H1 (cell line): Measurements from ENCODE around the gene UCHL5. TPM values are rescaled to one million over a fixed set of nuclear protein-coding genes. Genes with fewer than 3 reads are reported as not detected.

ENCODE experiments used
- CTCF ChIA-PET: fragments of 300-600 bp; sonication (Branson Sonifier 250); formaldehyde crosslinking; loops from one replicate; lab custom pipeline; 2021; ENCODE audit not compliant: partially characterized antibody; lab: Charles Lee
- POLR2A ChIA-PET: fragments of 300-600 bp; sonication (Branson Sonifier 250); formaldehyde crosslinking; loops from one replicate; lab custom pipeline; 2021; ENCODE audit warnings: inconsistent platforms; ENCODE audit not compliant: partially characterized antibody; lab: Charles Lee
- DNase-seq, 2 experiments: peaks; one replicate each; pipeline versions ENCODE4 v3.0.0 to v3.0.0-alpha.2; 2010 to 2022; ENCODE audit warnings: low spot score in 2 of 2, low read depth in 1 of 2, mixed read lengths in 1 of 2
- FAIRE-seq: peaks from 2 replicates; lab custom pipeline; 2011; peaks lifted over from hg19 to GRCh38; lab: Jason Lieb, UNC
- H2AFZ ChIP-seq: 2 replicates; pipeline ENCODE4 v1.8.1; 2012; ENCODE audit warnings: low read length, inconsistent platforms
- H2AK5ac ChIP-seq: 2 replicates; pipeline ENCODE4 v1.6.1; 2013; ENCODE audit warnings: low read depth, low read length
- H2BK120ac ChIP-seq: replicated peaks from 2 replicates; pipeline ENCODE3; 2013; ENCODE audit warnings: low read depth, low read length, inconsistent platforms
- H2BK12ac ChIP-seq: 2 replicates; pipeline ENCODE4 v1.6.1; 2013; ENCODE audit warnings: low read depth, low read length
- H2BK15ac ChIP-seq: 2 replicates; pipeline ENCODE4 v1.6.1; 2013; ENCODE audit warnings: low read length
- H2BK20ac ChIP-seq: 2 replicates; pipeline ENCODE4 v1.6.1; 2013; ENCODE audit warnings: low read length
- H2BK5ac ChIP-seq: 2 replicates; pipeline ENCODE4 v1.6.1; 2013; ENCODE audit warnings: low read depth, low read length
- H3K14ac ChIP-seq: 2 replicates; pipeline ENCODE4 v1.6.1; 2013; ENCODE audit warnings: inconsistent platforms; ENCODE audit not compliant: insufficient read length
- H3K18ac ChIP-seq: 2 replicates; pipeline ENCODE4 v1.6.1; 2013; ENCODE audit warnings: low read length; ENCODE audit errors: extremely low read depth
- H3K23ac ChIP-seq: 2 replicates; pipeline ENCODE4 v1.6.1; 2013; ENCODE audit warnings: inconsistent platforms; ENCODE audit not compliant: insufficient read length
- H3K23me2 ChIP-seq: 2 replicates; pipeline ENCODE4 v1.6.1; 2013; ENCODE audit warnings: low read depth, low read length
- H3K27ac ChIP-seq: 2 replicates; pipeline ENCODE4 v1.6.1; 2011; ENCODE audit warnings: low read depth, low read length, inconsistent platforms
- H3K27me3 ChIP-seq, 4 experiments: replicated peaks in 1 of 4; 1 replicate in 1 of 4; 2 replicates in 3 of 4; pipeline versions ENCODE4 v1.6.1 to v1.8.1; 2011 to 2013; ENCODE audit warnings: low read length in 3 of 4, mild to moderate bottlenecking in 3 of 4, inconsistent platforms in 2 of 4, mixed read lengths in 2 of 4, moderate library complexity in 1 of 4; ENCODE audit not compliant: control insufficient read depth in 3 of 4, insufficient read depth in 3 of 4; ENCODE audit errors: extremely low read depth in 1 of 4
- H3K36me3 ChIP-seq, 4 experiments: 2 replicates each; pipeline versions ENCODE4 v1.6.1 to v1.8.1; 2011 to 2013; ENCODE audit warnings: mild to moderate bottlenecking in 4 of 4, low read length in 3 of 4, moderate library complexity in 2 of 4, control low read depth in 1 of 4, inconsistent platforms in 1 of 4; ENCODE audit not compliant: insufficient read depth in 4 of 4, control insufficient read depth in 2 of 4
- H3K4ac ChIP-seq: replicated peaks from 2 replicates; pipeline ENCODE3; 2013; ENCODE audit warnings: low read length, low read depth, mixed read lengths, inconsistent platforms; ENCODE audit not compliant: insufficient read length
- H3K4me1 ChIP-seq, 4 experiments: replicated peaks in 1 of 4; 1 replicate in 1 of 4; 2 replicates in 3 of 4; pipeline versions ENCODE4 v1.6.1 to v1.8.1; 2011 to 2013; ENCODE audit warnings: low read length in 3 of 4, inconsistent platforms in 2 of 4, mixed read lengths in 1 of 4; ENCODE audit not compliant: insufficient read depth in 4 of 4, control insufficient read depth in 3 of 4
- H3K4me2 ChIP-seq, 2 experiments: 2 replicates each; pipeline versions ENCODE4 v1.6.1 to v1.8.1; 2011 to 2013; ENCODE audit warnings: low read depth in 2 of 2, low read length in 2 of 2, control low read depth in 1 of 2, inconsistent platforms in 1 of 2, mild to moderate bottlenecking in 1 of 2; ENCODE audit not compliant: insufficient read depth in 1 of 2
- H3K4me3 ChIP-seq, 4 experiments: fragments of 200-600, 300-600 bp in 1 of 4; sonication (generic), shearing (Covaris generic), sonication (Bioruptor Twin) in 1 of 4; 2 replicates each; pipeline versions ENCODE4 v1.5.1 to v1.8.1; 2011 to 2016; ENCODE audit warnings: low read length in 4 of 4, low read depth in 3 of 4, control low read depth in 2 of 4, inconsistent platforms in 2 of 4, mild to moderate bottlenecking in 2 of 4, mixed read lengths in 1 of 4, moderate library complexity in 1 of 4; ENCODE audit not compliant: insufficient read depth in 2 of 4; ENCODE audit errors: extremely low read depth in 1 of 4
- H3K56ac ChIP-seq: replicated peaks from 2 replicates; pipeline ENCODE3; 2013; ENCODE audit warnings: low read depth, mild to moderate bottlenecking, mixed read lengths, low read length, inconsistent platforms; ENCODE audit not compliant: insufficient read length
- H3K79me1 ChIP-seq: 2 replicates; pipeline ENCODE4 v1.6.1; 2013; ENCODE audit warnings: low read depth, low read length, control low read depth
- H3K79me2 ChIP-seq, 2 experiments: 2 replicates each; pipeline versions ENCODE4 v1.6.1 to v1.8.1; 2012 to 2013; ENCODE audit warnings: low read length in 2 of 2, mild to moderate bottlenecking in 2 of 2, inconsistent platforms in 1 of 2; ENCODE audit not compliant: insufficient read depth in 2 of 2, control insufficient read depth in 1 of 2
- H3K9ac ChIP-seq, 4 experiments: replicated peaks in 1 of 4; 1 replicate in 1 of 4; 2 replicates in 3 of 4; pipeline versions ENCODE4 v1.6.1 to v1.8.1; 2011 to 2013; ENCODE audit warnings: low read depth in 3 of 4, low read length in 3 of 4, control low read depth in 2 of 4, mild to moderate bottlenecking in 2 of 4, moderate library complexity in 2 of 4, inconsistent platforms in 1 of 4; ENCODE audit errors: extremely low read depth in 1 of 4
- H3K9me3 ChIP-seq, 2 experiments: 2 replicates each; pipeline versions ENCODE4 v1.6.1 to v1.8.1; 2012 to 2013; ENCODE audit warnings: mild to moderate bottlenecking in 2 of 2, moderate library complexity in 2 of 2, control low read depth in 1 of 2, inconsistent platforms in 1 of 2, low read depth in 1 of 2, low read length in 1 of 2, mixed read lengths in 1 of 2; ENCODE audit not compliant: insufficient read depth in 2 of 2
- H4K20me1 ChIP-seq, 2 experiments: replicated peaks in 1 of 2; 2 replicates each; pipeline versions ENCODE3 to v1.8.1; 2011 to 2013; ENCODE audit warnings: inconsistent platforms in 2 of 2, low read length in 2 of 2, mild to moderate bottlenecking in 1 of 2; ENCODE audit not compliant: insufficient read depth in 2 of 2, control insufficient read depth in 1 of 2
- H4K5ac ChIP-seq: 2 replicates; pipeline ENCODE4 v1.6.1; 2013; ENCODE audit warnings: low read length, low read depth, mixed read lengths, inconsistent platforms; ENCODE audit not compliant: insufficient read length
- H4K8ac ChIP-seq: 2 replicates; pipeline ENCODE4 v1.8.0; 2013; ENCODE audit warnings: mild to moderate bottlenecking, moderate library complexity, low read length, inconsistent platforms; ENCODE audit not compliant: insufficient read depth; ENCODE audit errors: extremely low read depth
- H4K91ac ChIP-seq: replicated peaks from 2 replicates; pipeline ENCODE3; 2013; ENCODE audit warnings: low read length, mixed read lengths, inconsistent platforms; ENCODE audit not compliant: insufficient read length
- BACH1 ChIP-seq: IDR thresholded peaks from 2 replicates; pipeline ENCODE4 v1.6.1; 2012; ENCODE audit warnings: low read length, improper control_type of control experiment
- CBX5 ChIP-seq: fragments of 300-800, 300-1000 bp; sonication (generic); IDR thresholded peaks from 2 replicates; pipeline ENCODE4 v1.7.1; 2016; ENCODE audit warnings: antibody characterized with exemption, low read length, low read depth
- NRF1 ChIP-seq: IDR thresholded peaks from 2 replicates; pipeline ENCODE4 v1.6.1; 2011; ENCODE audit warnings: mild to moderate bottlenecking, low read depth, low read length, improper control_type of control experiment
- POLR2A ChIP-seq, 2 experiments: IDR thresholded peaks; 1 replicate in 1 of 2; 2 replicates in 1 of 2; pipeline ENCODE4 v1.6.1; 2011; ENCODE audit warnings: low read depth in 2 of 2, low read length in 2 of 2, mild to moderate bottlenecking in 2 of 2; ENCODE audit errors: control extremely low read depth in 1 of 2
- RXRA ChIP-seq: IDR thresholded peaks from 2 replicates; pipeline ENCODE4 v1.6.1; 2011; ENCODE audit warnings: low read depth, mild to moderate bottlenecking, low read length, moderate library complexity; ENCODE audit not compliant: insufficient read depth
- SRF ChIP-seq: IDR thresholded peaks from 2 replicates; pipeline ENCODE4 v1.6.1; 2011; ENCODE audit warnings: mild to moderate bottlenecking, low read depth, low read length, moderate library complexity
- ZNF274 ChIP-seq: IDR thresholded peaks from 2 replicates; pipeline ENCODE4 v1.7.0; 2012; ENCODE audit warnings: low read length, borderline replicate concordance; ENCODE audit errors: extremely low read depth
- WGBS, 2 experiments: shearing (Covaris generic) in 1 of 2; methylation state at CpG; one replicate each; pipeline versions ENCODE4 v1.1.6 to v1.1.7; 2013 to 2015; ENCODE audit warnings: low lambda C conversion rate in 2 of 2, mixed read lengths in 2 of 2, inconsistent platforms in 1 of 2, low coverage in 1 of 2, missing lambda C conversion rate in 1 of 2; ENCODE audit not compliant: insufficient replicate concordance in 2 of 2, insufficient coverage in 1 of 2, insufficient read length in 1 of 2; ENCODE audit errors: extremely low coverage in 1 of 2, missing lambda C conversion rate in 1 of 2; 5-methylcytosine and 5-hydroxymethylcytosine counted together
- polyA plus RNA-seq, 7 experiments: library from polyadenylated mRNA; depleted of rRNA in 3 of 7; stranded (reverse) in 5 of 7; unstranded in 2 of 7; fragments of >200 nt in 5 of 7; fragments of 200-250 nt in 2 of 7; gene quantifications; 1 replicate in 5 of 7; 2 replicates in 1 of 7; 4 replicates in 1 of 7; pipeline versions ENCODE4 v1.2.1 to v1.2.3, GENCODE V29; 2011 to 2013; ENCODE audit warnings: missing spikeins in 2 of 7, mixed read lengths in 2 of 7
- total RNA-seq: library from RNA; stranded (reverse); fragmentation: NEBNext Ultra II Directional; extraction: Animal tissue kit (Norgen Biotek cat#: 25700); gene quantifications from 2 replicates; pipeline ENCODE4 v1.2.1, GENCODE V29; 2021
- TF ChIP-seq, protein P1 (sequence below): IDR thresholded peaks from 2 replicates; pipeline ENCODE4 v1.6.1; 2012; ENCODE audit warnings: low read length, inconsistent platforms
- TF ChIP-seq, protein P2 (sequence below): IDR thresholded peaks from 2 replicates; pipeline ENCODE4 v1.6.1; 2011; ENCODE audit warnings: low read length, improper control_type of control experiment

UCHL5 gene
- total and polyA plus RNA-seq, 2 of the 8 experiments (the other 6 are each of a cell fraction or from before 2014, with no cell fraction given): 12.0 to 40.0 TPM

DNA sequence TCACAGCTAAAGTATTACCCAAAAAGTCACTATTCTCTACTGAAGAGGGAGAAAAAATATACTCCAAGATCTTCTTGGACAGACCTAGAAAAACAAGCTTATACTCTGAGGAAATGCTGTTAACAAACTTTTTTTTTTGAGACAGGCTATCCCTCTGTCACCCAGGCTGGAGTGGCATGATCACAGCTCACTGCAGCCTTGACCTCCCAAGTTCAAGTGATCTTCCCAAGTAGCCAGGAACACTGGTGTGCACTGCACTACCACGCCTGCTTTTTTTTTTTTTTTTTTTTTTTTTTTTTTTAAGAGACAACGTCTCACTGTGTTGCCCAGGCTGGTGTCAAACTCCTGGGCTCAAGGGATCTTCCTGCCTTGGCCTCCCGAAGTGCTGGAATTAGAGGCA lies 28.7 kb upstream of the UCHL5 start:
- H3K27ac ChIP-seq: no peak overlapping the region

More for the DNA sequence above, 28.7 kb upstream of the UCHL5 start:
- Histone ChIP-seq H3K4me2 (no peak overlapping the region), H4K20me1 (peaks cover 0 to 2% of the 10 kb centered on the region in 2 experiments), H3K56ac (no peak overlapping the region), H2BK120ac (no peak overlapping the region), H3K79me2 (no peaks in the 10 kb centered on the region), H2BK5ac (no peak overlapping the region), H3K23ac (no peak overlapping the region), H3K9me3 (no peaks in the 10 kb centered on the region), H3K36me3 (peaks cover 0 to 24% (median 12%) of the 10 kb centered on the region in 4 experiments; a peak in 5 of 8 replicates), H4K8ac (no peak overlapping the region), H4K91ac (no peak overlapping the region), H2AK5ac (no peak overlapping the region), H4K5ac (no peak overlapping the region), H3K4me1 (no peaks in the 10 kb centered on the region), H3K9ac (no peak overlapping the region), H3K14ac (no peak overlapping the region), H2BK12ac (no peak overlapping the region), H2BK15ac (no peak overlapping the region), H2AFZ (no peak overlapping the region), H3K27me3 (no peaks in the 10 kb centered on the region), H2BK20ac (no peak overlapping the region), H3K79me1 (no peaks in the 10 kb centered on the region), H3K4me3 (no peak overlapping the region), H3K18ac (no peak overlapping the region), H3K23me2 (no peaks in the 10 kb centered on the region), H3K4ac (no peak overlapping the region)
- no peak for DNase-seq
- ChIA-PET POLR2A (interaction anchor here (0.6 kb wide), 2 partner anchors 32 to 221 kb away, joined by 3 read pairs; no protein-coding TSS in a partner anchor), CTCF (interaction anchor here (0.7 kb wide), 2 partner anchors 9 to 47 kb away, joined by 3 to 4 read pairs; no protein-coding TSS in a partner anchor)
- FAIRE-seq: no peak
- 94% methylated on average over 2 of the region's 3 CpGs; no CpG with 5 or more reads in 1 of the 2 experiments for WGBS, 2 experiments
- TF ChIP-seq POLR2A (IDR thresholded peaks at IDR 0.05; ENCODE audit: control extremely low read depth in 1 of 2, low read depth in 2 of 2, low read length in 2 of 2) (no peak), ZNF274 (no peak), SRF (no peak), NRF1 (no peak), CBX5 (no peak), BACH1 (no peak), RXRA (no peak)
- TF ChIP-seq, protein P1, sequence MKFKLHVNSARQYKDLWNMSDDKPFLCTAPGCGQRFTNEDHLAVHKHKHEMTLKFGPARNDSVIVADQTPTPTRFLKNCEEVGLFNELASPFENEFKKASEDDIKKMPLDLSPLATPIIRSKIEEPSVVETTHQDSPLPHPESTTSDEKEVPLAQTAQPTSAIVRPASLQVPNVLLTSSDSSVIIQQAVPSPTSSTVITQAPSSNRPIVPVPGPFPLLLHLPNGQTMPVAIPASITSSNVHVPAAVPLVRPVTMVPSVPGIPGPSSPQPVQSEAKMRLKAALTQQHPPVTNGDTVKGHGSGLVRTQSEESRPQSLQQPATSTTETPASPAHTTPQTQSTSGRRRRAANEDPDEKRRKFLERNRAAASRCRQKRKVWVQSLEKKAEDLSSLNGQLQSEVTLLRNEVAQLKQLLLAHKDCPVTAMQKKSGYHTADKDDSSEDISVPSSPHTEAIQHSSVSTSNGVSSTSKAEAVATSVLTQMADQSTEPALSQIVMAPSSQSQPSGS: no peak
- TF ChIP-seq, protein P2, sequence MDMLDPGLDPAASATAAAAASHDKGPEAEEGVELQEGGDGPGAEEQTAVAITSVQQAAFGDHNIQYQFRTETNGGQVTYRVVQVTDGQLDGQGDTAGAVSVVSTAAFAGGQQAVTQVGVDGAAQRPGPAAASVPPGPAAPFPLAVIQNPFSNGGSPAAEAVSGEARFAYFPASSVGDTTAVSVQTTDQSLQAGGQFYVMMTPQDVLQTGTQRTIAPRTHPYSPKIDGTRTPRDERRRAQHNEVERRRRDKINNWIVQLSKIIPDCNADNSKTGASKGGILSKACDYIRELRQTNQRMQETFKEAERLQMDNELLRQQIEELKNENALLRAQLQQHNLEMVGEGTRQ: no peak
